GM23338 (cell line): ENCODE results near the gene HTD2.
"Not testable (repeated sequence)": the region's sequence is repeated elsewhere in the genome, so short reads cannot be mapped to it uniquely, and the experiment has no call there.

Experiments used
- CREB1 ChIP-seq: fragments of 250-450 bp; sonication (Bioruptor Pico); IDR thresholded peaks from 2 replicates; pipeline ENCODE4 v1.5.0; 2020; ENCODE audit warnings: low read depth, mild to moderate bottlenecking, moderate library complexity
- EZH2 ChIP-seq: fragments of 200-600 bp; sonication (generic); IDR thresholded peaks from one replicate; pipeline ENCODE4 v1.8.0; 2017; ENCODE audit warnings: antibody characterized with exemption, mild to moderate bottlenecking, low read depth; ENCODE audit not compliant: unreplicated experiment
- EZH2phosphoT487 ChIP-seq: fragments of 200-600 bp; sonication (generic); IDR thresholded peaks from one replicate; pipeline ENCODE4 v1.8.1; 2018; ENCODE audit warnings: antibody characterized with exemption; ENCODE audit not compliant: unreplicated experiment
- JUNB ChIP-seq: IDR thresholded peaks from one replicate; pipeline ENCODE4 v1.6.1; 2016; ENCODE audit warnings: antibody characterized with exemption; ENCODE audit not compliant: unreplicated experiment
- POLR2AphosphoS5 ChIP-seq: IDR thresholded peaks from 2 replicates; pipeline ENCODE4 v1.6.1; 2016; ENCODE audit warnings: antibody characterized with exemption, low read depth
- REST ChIP-seq: IDR thresholded peaks from one replicate; pipeline ENCODE4 v1.6.1; 2018; ENCODE audit warnings: antibody characterized with exemption; ENCODE audit not compliant: unreplicated experiment
- STAT1 ChIP-seq: IDR thresholded peaks from one replicate; pipeline ENCODE4 v1.6.1; 2016; ENCODE audit warnings: antibody characterized with exemption; ENCODE audit not compliant: unreplicated experiment
- TF ChIP-seq, protein P1 (sequence below), 2 experiments: fragments of 200-600 bp in 1 of 2; sonication (generic) in 1 of 2; conservative IDR thresholded peaks; 2 replicates each; pipeline versions ENCODE4 v1.5.1 to v1.6.1; 2016 to 2017; ENCODE audit warnings: antibody characterized with exemption in 2 of 2, low read depth in 2 of 2, mild to moderate bottlenecking in 2 of 2, moderate library complexity in 1 of 2

- TF ChIP-seq, protein P1, sequence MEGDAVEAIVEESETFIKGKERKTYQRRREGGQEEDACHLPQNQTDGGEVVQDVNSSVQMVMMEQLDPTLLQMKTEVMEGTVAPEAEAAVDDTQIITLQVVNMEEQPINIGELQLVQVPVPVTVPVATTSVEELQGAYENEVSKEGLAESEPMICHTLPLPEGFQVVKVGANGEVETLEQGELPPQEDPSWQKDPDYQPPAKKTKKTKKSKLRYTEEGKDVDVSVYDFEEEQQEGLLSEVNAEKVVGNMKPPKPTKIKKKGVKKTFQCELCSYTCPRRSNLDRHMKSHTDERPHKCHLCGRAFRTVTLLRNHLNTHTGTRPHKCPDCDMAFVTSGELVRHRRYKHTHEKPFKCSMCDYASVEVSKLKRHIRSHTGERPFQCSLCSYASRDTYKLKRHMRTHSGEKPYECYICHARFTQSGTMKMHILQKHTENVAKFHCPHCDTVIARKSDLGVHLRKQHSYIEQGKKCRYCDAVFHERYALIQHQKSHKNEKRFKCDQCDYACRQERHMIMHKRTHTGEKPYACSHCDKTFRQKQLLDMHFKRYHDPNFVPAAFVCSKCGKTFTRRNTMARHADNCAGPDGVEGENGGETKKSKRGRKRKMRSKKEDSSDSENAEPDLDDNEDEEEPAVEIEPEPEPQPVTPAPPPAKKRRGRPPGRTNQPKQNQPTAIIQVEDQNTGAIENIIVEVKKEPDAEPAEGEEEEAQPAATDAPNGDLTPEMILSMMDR (conservative IDR thresholded peaks at IDR 0.05; ENCODE audit: low read depth in 2 of 2), result not testable (repeated sequence)
- not testable (repeated sequence) for TF ChIP-seq POLR2AphosphoS5; EZH2; EZH2phosphoT487; CREB1 (CRISPR knock-in tag); REST; JUNB; STAT1
Observed at GRCh38 chr3:58267543-58267942, 38.8 kb upstream of the HTD2 start.
